H1 (cell line): Measurements from ENCODE around the gene TPST2. TPM values are rescaled to one million over a fixed set of nuclear protein-coding genes. Genes with fewer than 3 reads are reported as not detected.

Source experiments
- CBX5 ChIP-seq: fragments of 300-800, 300-1000 bp; sonication (generic); IDR thresholded peaks from 2 replicates; pipeline ENCODE4 v1.7.1; 2016; ENCODE audit warnings: antibody characterized with exemption, low read length, low read depth
- CTCF ChIP-seq, 3 experiments: IDR thresholded peaks; 1 replicate in 2 of 3; 2 replicates in 1 of 3; pipeline versions ENCODE4 v1.5.1 to v1.6.1; 2011; ENCODE audit warnings: low read length in 3 of 3, mild to moderate bottlenecking in 3 of 3, inconsistent platforms in 2 of 3, low read depth in 1 of 3, moderate library complexity in 1 of 3; ENCODE audit not compliant: insufficient read depth in 1 of 3; ENCODE audit errors: control extremely low read depth in 1 of 3
- GTF2F1 ChIP-seq: IDR thresholded peaks from 2 replicates; pipeline ENCODE4 v1.6.1; 2012; ENCODE audit warnings: low read depth, low read length, improper control_type of control experiment, borderline replicate concordance
- POLR2A ChIP-seq, 2 experiments: IDR thresholded peaks; 1 replicate in 1 of 2; 2 replicates in 1 of 2; pipeline ENCODE4 v1.6.1; 2011; ENCODE audit warnings: low read depth in 2 of 2, low read length in 2 of 2, mild to moderate bottlenecking in 2 of 2; ENCODE audit errors: control extremely low read depth in 1 of 2
- TBP ChIP-seq: IDR thresholded peaks from 2 replicates; pipeline ENCODE4 v1.6.1; 2011; ENCODE audit warnings: low read depth, low read length, improper control_type of control experiment
- polyA plus RNA-seq, 7 experiments: library from polyadenylated mRNA; depleted of rRNA in 3 of 7; stranded (reverse) in 5 of 7; unstranded in 2 of 7; fragments of >200 nt in 5 of 7; fragments of 200-250 nt in 2 of 7; gene quantifications; 1 replicate in 5 of 7; 2 replicates in 1 of 7; 4 replicates in 1 of 7; pipeline versions ENCODE4 v1.2.1 to v1.2.3, GENCODE V29; 2011 to 2013; ENCODE audit warnings: missing spikeins in 2 of 7, mixed read lengths in 2 of 7
- total RNA-seq: library from RNA; stranded (reverse); fragmentation: NEBNext Ultra II Directional; extraction: Animal tissue kit (Norgen Biotek cat#: 25700); gene quantifications from 2 replicates; pipeline ENCODE4 v1.2.1, GENCODE V29; 2021

TPST2 gene
- total and polyA plus RNA-seq, 2 of the 8 experiments (the other 6 are each of a cell fraction or from before 2014, with no cell fraction given) = 58.8 to 143 TPM

- TF ChIP-seq POLR2A (IDR thresholded peaks at IDR 0.05; ENCODE audit: control extremely low read depth in 1 of 2, low read depth in 2 of 2, low read length in 2 of 2) = no peak
- no peak for TF ChIP-seq CTCF (IDR thresholded peaks at IDR 0.05; ENCODE audit: control extremely low read depth in 1 of 3, insufficient read depth in 1 of 3, low read depth in 1 of 3, low read length in 3 of 3)
- no peak for TF ChIP-seq TBP
- TF ChIP-seq GTF2F1 = no peak
- no peak for TF ChIP-seq CBX5
Measured at GRCh38 chr22:26610996-26611395, 21.1 kb upstream of the TPST2 start (continued).
